ENCODE results near the gene RNF34. TPM values are rescaled to one million over a fixed set of nuclear protein-coding genes. Genes with fewer than 3 reads are reported as not detected.

RNF34 gene
- total RNA-seq, 1 donor from 2014 or later = 63.7 TPM

DNA sequence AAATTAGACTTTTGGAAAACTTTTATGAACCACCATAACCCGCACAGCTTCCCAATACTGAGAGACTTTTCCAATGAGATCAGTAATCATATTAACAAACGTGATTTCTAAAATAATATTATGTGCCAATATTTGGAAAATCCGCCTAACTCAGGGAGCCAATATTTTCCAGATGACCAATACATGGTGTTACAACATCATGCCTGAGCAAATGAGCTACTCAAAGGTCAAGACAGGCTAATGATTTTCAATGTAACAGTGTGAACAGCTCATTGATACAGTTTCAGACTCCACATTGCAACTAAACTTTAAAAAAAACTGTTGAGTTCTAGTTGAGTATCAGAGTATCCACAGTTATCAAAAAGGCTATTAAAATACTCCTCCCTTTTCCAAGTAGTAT is 46.8 kb downstream of the RNF34 start:
- Mint-ChIP-seq H3K27ac (ENCODE audit: unreplicated experiment) (no peak overlapping the region), H3K27me3 (ENCODE audit: unreplicated experiment) (peaks cover 9% of the 10 kb centered on the region), H3K4me1 (ENCODE audit: low read depth, unreplicated experiment) (peaks cover 7% of the 10 kb centered on the region), H3K36me3 (ENCODE audit: unreplicated experiment) (no peaks in the 10 kb centered on the region), H3K4me3 (ENCODE audit: unreplicated experiment) (no peak overlapping the region), H3K9me3 (ENCODE audit: unreplicated experiment) (no peaks in the 10 kb centered on the region)
- no peak for DNase-seq
- TF ChIP-seq, protein P1, sequence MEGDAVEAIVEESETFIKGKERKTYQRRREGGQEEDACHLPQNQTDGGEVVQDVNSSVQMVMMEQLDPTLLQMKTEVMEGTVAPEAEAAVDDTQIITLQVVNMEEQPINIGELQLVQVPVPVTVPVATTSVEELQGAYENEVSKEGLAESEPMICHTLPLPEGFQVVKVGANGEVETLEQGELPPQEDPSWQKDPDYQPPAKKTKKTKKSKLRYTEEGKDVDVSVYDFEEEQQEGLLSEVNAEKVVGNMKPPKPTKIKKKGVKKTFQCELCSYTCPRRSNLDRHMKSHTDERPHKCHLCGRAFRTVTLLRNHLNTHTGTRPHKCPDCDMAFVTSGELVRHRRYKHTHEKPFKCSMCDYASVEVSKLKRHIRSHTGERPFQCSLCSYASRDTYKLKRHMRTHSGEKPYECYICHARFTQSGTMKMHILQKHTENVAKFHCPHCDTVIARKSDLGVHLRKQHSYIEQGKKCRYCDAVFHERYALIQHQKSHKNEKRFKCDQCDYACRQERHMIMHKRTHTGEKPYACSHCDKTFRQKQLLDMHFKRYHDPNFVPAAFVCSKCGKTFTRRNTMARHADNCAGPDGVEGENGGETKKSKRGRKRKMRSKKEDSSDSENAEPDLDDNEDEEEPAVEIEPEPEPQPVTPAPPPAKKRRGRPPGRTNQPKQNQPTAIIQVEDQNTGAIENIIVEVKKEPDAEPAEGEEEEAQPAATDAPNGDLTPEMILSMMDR (IDR thresholded peaks at IDR 0.05; ENCODE audit: partially characterized antibody, unreplicated experiment) = no peak

GRCh38 chr12:121448771-121449315 is 48.9 kb downstream of the RNF34 start:
- H3K36me3 Mint-ChIP-seq (ENCODE audit: unreplicated experiment) = no peaks in the 10 kb centered on the region
- TF ChIP-seq, protein P1 (IDR thresholded peaks at IDR 0.05; ENCODE audit: partially characterized antibody, unreplicated experiment) = no peak
- peaks cover 6% of the 10 kb centered on the region for H3K27me3 Mint-ChIP-seq (ENCODE audit: unreplicated experiment)

DNA sequence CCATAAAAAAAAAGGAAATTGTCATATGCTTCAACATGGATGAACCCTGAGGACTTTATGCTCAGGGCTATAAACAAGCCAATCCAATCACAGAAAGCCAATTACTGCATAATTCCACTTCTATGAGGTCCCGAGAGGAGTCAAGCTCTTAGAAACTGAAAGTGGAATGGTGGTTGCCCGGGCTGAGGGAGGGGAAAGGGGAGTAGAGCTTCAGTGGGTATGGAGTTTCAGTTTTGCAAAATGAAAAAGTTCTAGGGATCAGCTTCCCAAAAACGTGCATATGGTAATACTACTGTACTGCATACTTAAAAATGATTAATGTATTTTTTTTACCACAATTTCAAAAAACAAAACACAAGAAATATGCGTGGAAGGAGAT is 52.0 kb downstream of the RNF34 start:
- H3K4me1 Mint-ChIP-seq (ENCODE audit: low read depth, unreplicated experiment) = peaks cover 14% of the 10 kb centered on the region
- peaks cover 4% of the 10 kb centered on the region for H3K27me3 Mint-ChIP-seq (ENCODE audit: unreplicated experiment)
- TF ChIP-seq, protein P1 (IDR thresholded peaks at IDR 0.05; ENCODE audit: partially characterized antibody, unreplicated experiment) = no peak
- no peak for DNase-seq
- H3K9me3 Mint-ChIP-seq (ENCODE audit: unreplicated experiment) = peaks cover 2% of the 10 kb centered on the region
- H3K27ac Mint-ChIP-seq (ENCODE audit: unreplicated experiment) = no peak overlapping the region
- no peaks in the 10 kb centered on the region for H3K36me3 Mint-ChIP-seq (ENCODE audit: unreplicated experiment)
- H3K4me3 Mint-ChIP-seq (ENCODE audit: unreplicated experiment) = no peak overlapping the region

More at GRCh38 chr12:121448771-121449315, 48.9 kb downstream of the RNF34 start:
- no peak overlapping the region for H3K27ac Mint-ChIP-seq (ENCODE audit: unreplicated experiment)
- H3K4me1 Mint-ChIP-seq (ENCODE audit: low read depth, unreplicated experiment) = peaks cover 9% of the 10 kb centered on the region
- DNase-seq = no peak
- H3K9me3 Mint-ChIP-seq (ENCODE audit: unreplicated experiment) = no peaks in the 10 kb centered on the region
- no peak overlapping the region for H3K4me3 Mint-ChIP-seq (ENCODE audit: unreplicated experiment)

DNA sequence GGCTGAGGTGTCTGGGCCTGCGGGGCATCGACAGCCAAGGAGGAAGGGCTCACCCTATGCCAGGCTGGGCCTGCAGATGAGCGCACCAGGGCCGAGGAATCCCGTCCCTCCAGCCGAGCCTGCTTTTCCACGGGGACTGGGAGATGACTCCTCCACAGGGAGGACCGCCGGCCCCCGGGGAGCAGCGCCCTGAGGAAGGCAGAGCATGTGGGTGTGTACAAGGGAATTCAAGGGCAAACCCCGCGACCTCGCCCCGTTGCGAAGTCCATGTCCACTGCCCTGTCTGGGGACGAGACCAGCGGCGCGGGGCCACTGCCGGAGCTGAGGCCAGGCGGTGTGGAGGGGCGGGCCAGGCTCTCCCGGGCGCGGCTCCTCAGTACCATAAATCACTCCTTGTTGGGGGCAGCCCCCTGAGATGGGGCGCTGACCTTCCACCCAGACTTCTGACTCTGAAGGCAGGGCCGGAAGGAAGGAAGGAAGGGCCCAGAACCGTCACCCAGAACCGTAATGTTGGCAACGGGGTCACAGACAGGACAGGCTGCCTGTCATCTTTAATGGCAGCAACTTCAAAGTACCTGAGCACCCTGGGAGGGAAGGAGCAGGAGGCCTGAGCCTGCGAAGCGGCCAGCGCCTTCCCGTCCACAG is 52.5 kb downstream of the RNF34 start:
- peaks cover 4% of the 10 kb centered on the region for H3K27me3 Mint-ChIP-seq (ENCODE audit: unreplicated experiment)
- peaks cover 2% of the 10 kb centered on the region for H3K9me3 Mint-ChIP-seq (ENCODE audit: unreplicated experiment)
- H3K36me3 Mint-ChIP-seq (ENCODE audit: unreplicated experiment) = no peaks in the 10 kb centered on the region
- peaks cover 15% of the 10 kb centered on the region for H3K4me1 Mint-ChIP-seq (ENCODE audit: low read depth, unreplicated experiment)
- no peak for DNase-seq
- no peak overlapping the region for H3K4me3 Mint-ChIP-seq (ENCODE audit: unreplicated experiment)
- TF ChIP-seq, protein P1 (IDR thresholded peaks at IDR 0.05; ENCODE audit: partially characterized antibody, unreplicated experiment) = no peak
- H3K27ac Mint-ChIP-seq (ENCODE audit: unreplicated experiment) = no peak overlapping the region

- peaks cover 4% of the 10 kb centered on the region for H3K9me3 Mint-ChIP-seq (ENCODE audit: unreplicated experiment)
- H3K4me1 Mint-ChIP-seq (ENCODE audit: low read depth, unreplicated experiment) = peaks cover 16% of the 10 kb centered on the region
- TF ChIP-seq, protein P1 (IDR thresholded peaks at IDR 0.05; ENCODE audit: partially characterized antibody, unreplicated experiment) = no peak
- DNase-seq = no peak
- H3K36me3 Mint-ChIP-seq (ENCODE audit: unreplicated experiment) = no peaks in the 10 kb centered on the region
- H3K27ac Mint-ChIP-seq (ENCODE audit: unreplicated experiment) = no peak overlapping the region
- no peak overlapping the region for H3K4me3 Mint-ChIP-seq (ENCODE audit: unreplicated experiment)
- H3K27me3 Mint-ChIP-seq (ENCODE audit: unreplicated experiment) = peaks cover 4% of the 10 kb centered on the region
Measured at GRCh38 chr12:121452985-121453360, 53.1 kb downstream of the RNF34 start.

All from glutamatergic neuron (in vitro differentiated cells).